WTC11 (cell line): ENCODE measurements around the gene VEPH1. TPM values are rescaled to one million over a fixed set of nuclear protein-coding genes. Genes with fewer than 3 reads are reported as not detected.

Experiments
- ATAC-seq: fragments of 200-7000 bp; cut with Tn5 transposase; 2 replicates; pipeline ENCODE4 v1.10.0; 2021; ENCODE audit warnings: mild to moderate bottlenecking, moderate library complexity
- CTCF ChIA-PET: fragments of 300-600 bp; sonication (Branson Sonifier 250); formaldehyde crosslinking; loops from one replicate; lab custom pipeline; 2021; ENCODE audit warnings: antibody characterized with exemption; lab: Charles Lee
- POLR2A ChIA-PET: fragments of 350-600 bp; sonication (Branson Sonifier 250); formaldehyde crosslinking; loops from one replicate; lab custom pipeline; 2021; ENCODE audit warnings: antibody characterized with exemption; lab: Charles Lee
- DNase-seq: peaks from one replicate; pipeline ENCODE4 v3.0.0; 2021; ENCODE audit warnings: low spot score
- H3K27ac Mint-ChIP-seq: 2 replicates; pipeline ENCODE4 v1.8.0; 2021; ENCODE audit warnings: mixed read lengths
- H3K27me3 Mint-ChIP-seq: 2 replicates; pipeline ENCODE4 v1.8.0; 2021; ENCODE audit warnings: low read depth, mild to moderate bottlenecking, moderate library complexity, mixed read lengths
- H3K36me3 Mint-ChIP-seq: 2 replicates; pipeline ENCODE4 v1.8.0; 2021; ENCODE audit warnings: mixed read lengths
- H3K4me1 Mint-ChIP-seq: 2 replicates; pipeline ENCODE4 v1.8.0; 2022; ENCODE audit warnings: mixed read lengths
- H3K4me3 Mint-ChIP-seq: 2 replicates; pipeline ENCODE4 v1.8.0; 2021; ENCODE audit warnings: mild to moderate bottlenecking, moderate library complexity, mixed read lengths
- H3K9me3 Mint-ChIP-seq: 2 replicates; pipeline ENCODE4 v1.8.0; 2021; ENCODE audit warnings: mixed read lengths
- CREM ChIP-seq: sonication (generic); formaldehyde crosslinking; IDR thresholded peaks from 2 replicates; pipeline ENCODE4 v1.8.1; 2022; ENCODE audit warnings: mild to moderate bottlenecking, missing genetic modification reagents, moderate library complexity
- E2F4 ChIP-seq: sonication (generic); formaldehyde crosslinking; IDR thresholded peaks from 2 replicates; pipeline ENCODE4 v1.8.1; 2022; ENCODE audit warnings: low read depth, mild to moderate bottlenecking, moderate library complexity, missing genetic modification reagents, borderline replicate concordance
- FOXK1 ChIP-seq: sonication (generic); formaldehyde crosslinking; IDR thresholded peaks from 2 replicates; pipeline ENCODE4 v1.8.0; 2022; ENCODE audit warnings: mild to moderate bottlenecking, moderate library complexity, missing genetic modification reagents
- GABPB1 ChIP-seq: sonication (generic); formaldehyde crosslinking; IDR thresholded peaks from 2 replicates; pipeline ENCODE4 v1.8.1; 2023; ENCODE audit warnings: mild to moderate bottlenecking, missing genetic modification reagents
- GRHL2 ChIP-seq: fragments of 250-450 bp; sonication (Bioruptor Pico); IDR thresholded peaks from 2 replicates; pipeline ENCODE4 v1.8.0; 2022; ENCODE audit warnings: mild to moderate bottlenecking, moderate library complexity; ENCODE audit not compliant: insufficient replicate concordance, severe bottlenecking
- HMGA2 ChIP-seq: fragments of 250-450 bp; sonication (Bioruptor Pico); IDR thresholded peaks from 2 replicates; pipeline ENCODE4 v1.4.0; 2021; ENCODE audit warnings: mild to moderate bottlenecking, moderate library complexity
- HMGXB4 ChIP-seq: sonication (generic); formaldehyde crosslinking; IDR thresholded peaks from 2 replicates; pipeline ENCODE4 v1.8.1; 2023; ENCODE audit warnings: mild to moderate bottlenecking, moderate library complexity, missing genetic modification reagents
- JUN ChIP-seq: sonication (generic); formaldehyde crosslinking; IDR thresholded peaks from 2 replicates; pipeline ENCODE4 v1.8.0; 2023; ENCODE audit warnings: mild to moderate bottlenecking, missing genetic modification reagents
- NFE2L1 ChIP-seq: sonication (generic); formaldehyde crosslinking; IDR thresholded peaks from 2 replicates; pipeline ENCODE4 v1.8.1; 2023; ENCODE audit warnings: missing genetic modification reagents
- NR3C1 ChIP-seq: sonication (generic); formaldehyde crosslinking; conservative IDR thresholded peaks from 2 replicates; pipeline ENCODE4 v1.8.1; 2023; ENCODE audit warnings: low read depth, mild to moderate bottlenecking, missing genetic modification reagents
- SMAD3 ChIP-seq: sonication (generic); formaldehyde crosslinking; IDR thresholded peaks from 2 replicates; pipeline ENCODE4 v1.8.0; 2022; ENCODE audit warnings: missing genetic modification reagents, mild to moderate bottlenecking, borderline replicate concordance
- SOX15 ChIP-seq: fragments of 250-450 bp; sonication (Bioruptor Pico); IDR thresholded peaks from 2 replicates; pipeline ENCODE4 v1.9.0; 2021; ENCODE audit warnings: mild to moderate bottlenecking
- SP1 ChIP-seq: sonication (generic); formaldehyde crosslinking; conservative IDR thresholded peaks from 2 replicates; pipeline ENCODE4 v1.8.1; 2022; ENCODE audit warnings: missing genetic modification reagents
- TEAD1 ChIP-seq: sonication (generic); formaldehyde crosslinking; IDR thresholded peaks from 2 replicates; pipeline ENCODE4 v1.8.0; 2022; ENCODE audit warnings: mild to moderate bottlenecking, missing genetic modification reagents
- total RNA-seq: library from RNA; stranded (reverse); gene quantifications from 3 replicates; pipeline ENCODE4 v1.2.3, GENCODE V29; 2021
- TF ChIP-seq, protein P1 (sequence below): sonication (generic); formaldehyde crosslinking; IDR thresholded peaks from 2 replicates; pipeline ENCODE4 v1.8.0; 2022; ENCODE audit warnings: mild to moderate bottlenecking, missing genetic modification reagents
- TF ChIP-seq, protein P2 (sequence below): fragments of 250-450 bp; sonication (Bioruptor Pico); IDR thresholded peaks from 2 replicates; pipeline ENCODE4 v2.1.2; 2022; ENCODE audit warnings: mild to moderate bottlenecking, moderate library complexity
- TF ChIP-seq, protein P3 (sequence below): fragments of 250-450 bp; sonication (Bioruptor Pico); IDR thresholded peaks from 2 replicates; pipeline ENCODE4 v1.9.0; 2021; ENCODE audit warnings: mild to moderate bottlenecking

The VEPH1 gene
- total RNA-seq, 1 experiment from 2014 or later: 10.8 TPM

DNA sequence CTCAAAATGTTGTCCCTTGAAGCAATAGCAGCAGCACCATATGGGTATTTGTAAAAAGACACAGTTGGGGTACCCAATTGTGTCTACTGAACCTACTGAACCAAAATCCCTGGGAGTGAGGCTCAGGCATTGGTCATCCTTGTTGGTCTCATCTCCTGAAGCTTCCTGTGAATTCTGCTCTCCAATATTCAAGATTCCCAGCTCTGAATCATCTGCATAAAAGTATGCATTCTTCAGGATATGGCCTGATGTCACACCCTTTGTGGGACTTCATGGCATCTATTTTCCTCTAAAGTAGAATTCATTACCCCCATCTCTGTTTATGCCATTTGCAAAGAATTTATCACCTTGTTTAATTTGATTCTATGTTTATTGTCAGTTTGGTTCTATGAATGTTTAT lies 79.9 kb downstream of the VEPH1 start (continued):
- TF ChIP-seq, protein P1, sequence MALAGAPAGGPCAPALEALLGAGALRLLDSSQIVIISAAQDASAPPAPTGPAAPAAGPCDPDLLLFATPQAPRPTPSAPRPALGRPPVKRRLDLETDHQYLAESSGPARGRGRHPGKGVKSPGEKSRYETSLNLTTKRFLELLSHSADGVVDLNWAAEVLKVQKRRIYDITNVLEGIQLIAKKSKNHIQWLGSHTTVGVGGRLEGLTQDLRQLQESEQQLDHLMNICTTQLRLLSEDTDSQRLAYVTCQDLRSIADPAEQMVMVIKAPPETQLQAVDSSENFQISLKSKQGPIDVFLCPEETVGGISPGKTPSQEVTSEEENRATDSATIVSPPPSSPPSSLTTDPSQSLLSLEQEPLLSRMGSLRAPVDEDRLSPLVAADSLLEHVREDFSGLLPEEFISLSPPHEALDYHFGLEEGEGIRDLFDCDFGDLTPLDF (CRISPR knock-in tag): no peak
- TF ChIP-seq HMGA2 (no peak), E2F4 (no peak), CREM (CRISPR knock-in tag) (no peak), JUN (CRISPR knock-in tag) (no peak), SP1 (CRISPR knock-in tag) (no peak), NR3C1 (CRISPR knock-in tag) (no peak), FOXK1 (no peak), GABPB1 (CRISPR knock-in tag) (no peak)
- TF ChIP-seq, protein P2, sequence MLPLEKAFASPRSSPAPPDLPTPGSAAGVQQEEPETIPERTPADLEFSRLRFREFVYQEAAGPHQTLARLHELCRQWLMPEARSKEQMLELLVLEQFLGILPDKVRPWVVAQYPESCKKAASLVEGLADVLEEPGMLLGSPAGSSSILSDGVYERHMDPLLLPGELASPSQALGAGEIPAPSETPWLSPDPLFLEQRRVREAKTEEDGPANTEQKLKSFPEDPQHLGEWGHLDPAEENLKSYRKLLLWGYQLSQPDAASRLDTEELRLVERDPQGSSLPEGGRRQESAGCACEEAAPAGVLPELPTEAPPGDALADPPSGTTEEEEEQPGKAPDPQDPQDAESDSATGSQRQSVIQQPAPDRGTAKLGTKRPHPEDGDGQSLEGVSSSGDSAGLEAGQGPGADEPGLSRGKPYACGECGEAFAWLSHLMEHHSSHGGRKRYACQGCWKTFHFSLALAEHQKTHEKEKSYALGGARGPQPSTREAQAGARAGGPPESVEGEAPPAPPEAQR (CRISPR knock-in tag): no peak

- ATAC-seq: no peak
- H3K4me3 Mint-ChIP-seq: no peak overlapping the region
- TF ChIP-seq GRHL2 (no peak), TEAD1 (CRISPR knock-in tag) (no peak)
- TF ChIP-seq, protein P3, sequence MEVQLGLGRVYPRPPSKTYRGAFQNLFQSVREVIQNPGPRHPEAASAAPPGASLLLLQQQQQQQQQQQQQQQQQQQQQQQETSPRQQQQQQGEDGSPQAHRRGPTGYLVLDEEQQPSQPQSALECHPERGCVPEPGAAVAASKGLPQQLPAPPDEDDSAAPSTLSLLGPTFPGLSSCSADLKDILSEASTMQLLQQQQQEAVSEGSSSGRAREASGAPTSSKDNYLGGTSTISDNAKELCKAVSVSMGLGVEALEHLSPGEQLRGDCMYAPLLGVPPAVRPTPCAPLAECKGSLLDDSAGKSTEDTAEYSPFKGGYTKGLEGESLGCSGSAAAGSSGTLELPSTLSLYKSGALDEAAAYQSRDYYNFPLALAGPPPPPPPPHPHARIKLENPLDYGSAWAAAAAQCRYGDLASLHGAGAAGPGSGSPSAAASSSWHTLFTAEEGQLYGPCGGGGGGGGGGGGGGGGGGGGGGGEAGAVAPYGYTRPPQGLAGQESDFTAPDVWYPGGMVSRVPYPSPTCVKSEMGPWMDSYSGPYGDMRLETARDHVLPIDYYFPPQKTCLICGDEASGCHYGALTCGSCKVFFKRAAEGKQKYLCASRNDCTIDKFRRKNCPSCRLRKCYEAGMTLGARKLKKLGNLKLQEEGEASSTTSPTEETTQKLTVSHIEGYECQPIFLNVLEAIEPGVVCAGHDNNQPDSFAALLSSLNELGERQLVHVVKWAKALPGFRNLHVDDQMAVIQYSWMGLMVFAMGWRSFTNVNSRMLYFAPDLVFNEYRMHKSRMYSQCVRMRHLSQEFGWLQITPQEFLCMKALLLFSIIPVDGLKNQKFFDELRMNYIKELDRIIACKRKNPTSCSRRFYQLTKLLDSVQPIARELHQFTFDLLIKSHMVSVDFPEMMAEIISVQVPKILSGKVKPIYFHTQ (CRISPR knock-in tag): no peak
- TF ChIP-seq, all 79 proteins: peak for 0
- Mint-ChIP-seq H3K9me3 (peaks cover 23% of the 10 kb centered on the region), H3K36me3 (peaks cover 19% of the 10 kb centered on the region), H3K4me1 (peaks cover 5% of the 10 kb centered on the region; the same call in 1 of the 2 replicates), H3K27me3 (no peaks in the 10 kb centered on the region), H3K27ac (no peak overlapping the region)
- DNase-seq: no peak
- ChIA-PET CTCF (no interaction called here), POLR2A (no interaction called here)
Measured at GRCh38 chr3:157420606-157421130, 82.5 kb downstream of the VEPH1 start.

DNA sequence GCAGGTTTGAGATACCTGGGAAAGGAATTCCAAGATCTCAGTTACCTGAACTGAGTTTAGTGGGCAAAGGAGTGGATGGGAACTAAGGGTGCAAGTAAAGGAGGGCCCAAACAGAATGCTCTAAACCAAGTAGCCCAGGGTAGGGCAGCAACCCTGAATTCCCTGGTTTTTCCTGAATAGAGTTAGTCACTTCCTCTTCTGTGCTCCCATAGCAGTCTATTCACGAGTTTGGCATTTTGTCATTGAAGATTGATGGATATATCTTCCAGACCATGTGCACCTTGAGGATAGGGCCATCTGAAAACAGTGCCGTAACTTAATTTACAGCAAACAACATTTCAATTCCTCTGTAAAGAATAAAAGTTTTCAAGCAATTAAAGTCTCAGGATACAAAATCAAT lies 85.1 kb downstream of the VEPH1 start:
- Mint-ChIP-seq H3K36me3 (no peaks in the 10 kb centered on the region), H3K9me3 (no peaks in the 10 kb centered on the region), H3K4me1 (peaks cover 5% of the 10 kb centered on the region; the same call in 1 of the 2 replicates), H3K4me3 (no peak overlapping the region)
- POLR2A ChIA-PET: no interaction called here
- no peak for DNase-seq
- CTCF ChIA-PET: no interaction called here
- TF ChIP-seq SOX15 (CRISPR knock-in tag) (no peak), SMAD3 (CRISPR knock-in tag) (no peak), NFE2L1 (no peak), TEAD1 (CRISPR knock-in tag) (no peak), HMGXB4 (no peak)
- TF ChIP-seq, all 79 proteins: peak for 0
- H3K27ac Mint-ChIP-seq: no peak overlapping the region
- no peaks in the 10 kb centered on the region for H3K27me3 Mint-ChIP-seq
- no peak for ATAC-seq
